Retinal pigment epithelial cell (primary cell): ENCODE data around the gene THEM5.

Source experiments
- DNase-seq: peaks from one replicate; pipeline ENCODE4 v3.0.0-alpha.2; 2010; ENCODE audit warnings: low read depth
- H3K4me3 ChIP-seq: 2 replicates; pipeline ENCODE4 v1.5.1; 2011; ENCODE audit warnings: mild to moderate bottlenecking, low read length, control low read depth, moderate library complexity
- TF ChIP-seq, protein P1 (sequence below): conservative IDR thresholded peaks from 2 replicates; pipeline ENCODE4 v1.5.1; 2011; ENCODE audit warnings: low read depth, low read length, control low read depth, inconsistent platforms

THEM5 gene

GRCh38 chr1:151819976-151820623 is 33.4 kb downstream of the THEM5 start:
- TF ChIP-seq, protein P1, sequence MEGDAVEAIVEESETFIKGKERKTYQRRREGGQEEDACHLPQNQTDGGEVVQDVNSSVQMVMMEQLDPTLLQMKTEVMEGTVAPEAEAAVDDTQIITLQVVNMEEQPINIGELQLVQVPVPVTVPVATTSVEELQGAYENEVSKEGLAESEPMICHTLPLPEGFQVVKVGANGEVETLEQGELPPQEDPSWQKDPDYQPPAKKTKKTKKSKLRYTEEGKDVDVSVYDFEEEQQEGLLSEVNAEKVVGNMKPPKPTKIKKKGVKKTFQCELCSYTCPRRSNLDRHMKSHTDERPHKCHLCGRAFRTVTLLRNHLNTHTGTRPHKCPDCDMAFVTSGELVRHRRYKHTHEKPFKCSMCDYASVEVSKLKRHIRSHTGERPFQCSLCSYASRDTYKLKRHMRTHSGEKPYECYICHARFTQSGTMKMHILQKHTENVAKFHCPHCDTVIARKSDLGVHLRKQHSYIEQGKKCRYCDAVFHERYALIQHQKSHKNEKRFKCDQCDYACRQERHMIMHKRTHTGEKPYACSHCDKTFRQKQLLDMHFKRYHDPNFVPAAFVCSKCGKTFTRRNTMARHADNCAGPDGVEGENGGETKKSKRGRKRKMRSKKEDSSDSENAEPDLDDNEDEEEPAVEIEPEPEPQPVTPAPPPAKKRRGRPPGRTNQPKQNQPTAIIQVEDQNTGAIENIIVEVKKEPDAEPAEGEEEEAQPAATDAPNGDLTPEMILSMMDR = no peak
- no peak for DNase-seq
- no peak overlapping the region for H3K4me3 ChIP-seq

GRCh38 chr1:151819227-151819835 is 34.2 kb downstream of the THEM5 start:
- no peak overlapping the region for H3K4me3 ChIP-seq
- TF ChIP-seq, protein P1 = no peak
- DNase-seq = no peak

DNA sequence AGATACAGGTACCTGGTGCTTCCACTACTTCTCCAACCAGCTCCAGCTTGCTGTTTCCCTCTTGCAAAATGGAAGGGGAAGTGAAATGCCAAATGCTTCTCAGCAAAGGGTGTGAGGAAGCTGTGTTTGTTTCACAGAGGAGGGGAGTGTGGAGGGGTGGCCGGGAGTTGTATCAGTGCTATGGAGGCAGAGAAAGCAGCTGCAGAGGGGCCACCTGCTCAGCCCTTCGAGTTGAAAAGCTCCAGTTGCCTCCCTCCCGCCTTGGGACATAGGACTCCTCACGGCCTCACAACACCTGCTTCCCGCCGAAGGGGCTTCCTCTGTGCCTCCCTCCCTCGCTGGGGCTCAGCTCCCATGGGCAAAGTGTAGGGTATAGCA is 36.2 kb downstream of the THEM5 start:
- TF ChIP-seq, protein P1 = no peak
- no peak overlapping the region for H3K4me3 ChIP-seq
- DNase-seq = no peak

DNA sequence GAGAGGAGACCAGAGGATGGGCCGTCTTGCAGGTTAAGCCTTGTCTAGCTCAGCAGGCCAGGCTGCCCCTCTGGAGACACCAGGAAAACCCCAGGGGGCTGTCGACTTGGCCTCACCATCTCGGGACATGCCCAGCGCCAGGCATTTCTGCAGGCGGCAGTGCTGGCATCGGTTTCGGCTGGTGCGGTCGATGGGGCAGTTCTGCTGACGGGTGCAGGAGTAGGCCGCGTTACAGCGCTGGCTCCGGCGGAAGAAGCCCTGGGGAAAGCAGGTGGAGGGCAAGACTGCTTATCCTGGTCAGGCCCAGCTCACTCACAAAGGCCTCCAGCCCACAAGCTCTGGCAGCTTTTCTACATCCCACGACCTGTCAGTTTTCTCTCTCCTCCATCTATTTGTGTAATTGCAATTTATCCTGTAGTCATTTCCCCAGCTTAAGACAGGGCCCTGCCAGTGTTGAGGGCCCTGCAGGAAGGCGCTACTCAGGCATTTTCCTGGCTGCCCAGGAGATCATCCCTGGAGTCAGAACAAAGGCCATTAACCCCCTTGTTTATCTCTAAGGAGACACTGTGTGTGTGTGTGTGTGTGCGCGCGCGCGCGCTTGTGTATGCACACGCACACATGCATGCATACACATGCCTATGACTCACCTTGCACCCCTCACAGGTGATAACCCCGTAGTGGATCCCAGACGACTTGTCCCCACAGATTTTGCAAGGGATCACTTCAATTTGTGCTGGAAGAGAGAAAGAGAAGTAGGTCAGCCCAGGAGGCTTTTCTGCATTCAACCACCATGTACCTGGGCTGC is 36.8 kb downstream of the THEM5 start:
- no peak overlapping the region for H3K4me3 ChIP-seq
- TF ChIP-seq, protein P1 = no peak
- DNase-seq = no peak

DNA sequence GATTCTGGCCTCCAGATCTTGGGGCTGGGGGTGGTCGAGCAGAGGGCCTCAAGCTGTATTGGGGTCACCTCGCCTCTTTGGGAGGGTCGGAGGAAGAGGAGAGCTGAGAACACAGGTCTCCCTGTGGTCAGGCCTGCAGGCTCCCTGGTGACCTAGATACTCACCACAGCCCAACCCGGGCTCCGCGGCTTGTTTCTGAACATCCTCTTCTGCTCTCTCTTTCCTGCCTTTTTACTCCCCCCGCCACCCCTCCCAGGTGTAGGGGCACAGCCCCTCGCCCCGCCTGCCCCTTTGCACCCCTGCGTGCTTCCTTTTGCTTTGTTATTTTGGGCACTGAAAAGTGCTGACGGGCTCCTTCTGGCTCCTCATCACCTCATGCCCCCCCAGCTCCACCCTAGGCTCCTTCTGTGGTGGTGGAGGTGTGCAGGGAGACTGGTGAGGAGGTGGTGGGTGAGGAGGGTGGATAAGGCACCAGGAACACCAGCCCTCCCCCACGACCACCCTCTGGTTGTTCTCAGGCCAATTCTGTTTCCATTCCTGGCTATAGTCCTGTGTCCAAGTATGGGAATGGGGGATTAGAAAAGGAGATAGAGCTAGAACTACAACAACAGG is 37.7 kb downstream of the THEM5 start:
- no peak overlapping the region for H3K4me3 ChIP-seq
- TF ChIP-seq, protein P1 = no peak
- no peak for DNase-seq

- TF ChIP-seq, protein P1 = no peak
- no peak for DNase-seq
- H3K4me3 ChIP-seq = no peak overlapping the region
Measured at GRCh38 chr1:151814971-151815545, 38.5 kb downstream of the THEM5 start.
